Stimulated activated effector memory CD8-positive, alpha-beta T cell treated with anti-CD3 and anti-CD28 coated beads, Interleukin-12 subunit alpha, Interleukin-12 subunit beta, amount 100 ng/mL, for 72 hours (primary cell): Measurements from ENCODE around the gene RALGAPA1.

Source experiments
- ATAC-seq: fragments of 150-1000 bp; cut with Tn5 transposase; 2 replicates; pipeline ENCODE4 v1.10.0; 2021
- DNase-seq, 2 donors: peaks; one replicate each; pipeline ENCODE4 v3.0.0; 2021 to 2022; ENCODE audit warnings: low spot score in 2 of 2
- H3K27ac Mint-ChIP-seq: one replicate; pipeline ENCODE4 v1.8.0; 2022; ENCODE audit warnings: mild to moderate bottlenecking, mixed read lengths
- H3K36me3 Mint-ChIP-seq: one replicate; pipeline ENCODE4 v1.8.0; 2022; ENCODE audit warnings: mild to moderate bottlenecking, mixed read lengths
- H3K4me1 Mint-ChIP-seq: one replicate; pipeline ENCODE4 v1.8.0; 2022; ENCODE audit warnings: mixed read lengths
- H3K4me3 Mint-ChIP-seq: one replicate; pipeline ENCODE4 v1.8.0; 2022; ENCODE audit warnings: mild to moderate bottlenecking, mixed read lengths
- H3K9me3 Mint-ChIP-seq: one replicate; pipeline ENCODE4 v1.8.0; 2022; ENCODE audit warnings: mixed read lengths

The RALGAPA1 gene

DNA sequence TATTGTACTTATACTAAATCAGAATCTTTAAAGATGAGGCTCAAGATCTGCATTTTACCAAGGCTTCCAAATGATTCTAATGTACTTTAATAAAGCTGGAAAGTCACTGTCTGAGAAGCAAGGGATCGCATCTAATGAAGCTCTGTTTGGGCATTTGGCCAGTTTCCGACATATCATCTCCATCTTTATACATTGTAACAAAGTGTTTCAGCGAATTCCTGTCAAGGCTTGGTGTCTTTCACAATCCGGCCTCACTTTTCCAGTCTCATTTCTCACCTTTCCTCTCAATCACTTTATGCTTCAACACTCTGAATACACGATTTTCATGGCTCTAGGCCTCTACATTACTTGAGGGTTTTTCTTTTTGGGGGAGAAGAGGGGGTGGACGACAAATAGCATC, 302.6 kb downstream of the RALGAPA1 start:
- DNase-seq (no peak), ATAC-seq (no peak)
- no peak overlapping the region for H3K27ac Mint-ChIP-seq
- H3K9me3 Mint-ChIP-seq = no peaks in the 10 kb centered on the region
- no peaks in the 10 kb centered on the region for H3K4me1 Mint-ChIP-seq
- no peak overlapping the region for H3K4me3 Mint-ChIP-seq
- H3K36me3 Mint-ChIP-seq = no peaks in the 10 kb centered on the region

DNA sequence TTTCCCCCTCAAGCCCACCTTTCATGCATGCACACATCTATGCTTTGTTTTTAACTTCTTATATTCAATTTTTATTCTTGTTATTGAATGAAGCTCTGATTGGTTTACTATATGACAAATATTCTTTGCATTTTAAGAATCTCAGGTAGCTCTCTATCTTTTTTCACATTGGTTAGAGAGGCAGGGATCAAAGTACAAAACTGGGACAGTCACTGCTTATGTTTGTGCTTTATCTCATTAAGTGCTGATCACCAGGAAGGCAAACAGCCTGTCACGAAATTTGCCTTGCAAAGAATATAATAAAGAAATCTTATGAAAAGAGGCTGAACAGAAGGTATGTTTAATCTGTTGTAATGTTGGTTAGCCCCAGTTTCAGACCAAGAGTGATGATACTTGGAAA, 304.8 kb downstream of the RALGAPA1 start:
- ATAC-seq = no peak
- Mint-ChIP-seq H3K27ac (no peak overlapping the region), H3K9me3 (no peaks in the 10 kb centered on the region), H3K36me3 (no peaks in the 10 kb centered on the region), H3K4me3 (no peak overlapping the region), H3K4me1 (no peaks in the 10 kb centered on the region)
- DNase-seq = no peak

DNA sequence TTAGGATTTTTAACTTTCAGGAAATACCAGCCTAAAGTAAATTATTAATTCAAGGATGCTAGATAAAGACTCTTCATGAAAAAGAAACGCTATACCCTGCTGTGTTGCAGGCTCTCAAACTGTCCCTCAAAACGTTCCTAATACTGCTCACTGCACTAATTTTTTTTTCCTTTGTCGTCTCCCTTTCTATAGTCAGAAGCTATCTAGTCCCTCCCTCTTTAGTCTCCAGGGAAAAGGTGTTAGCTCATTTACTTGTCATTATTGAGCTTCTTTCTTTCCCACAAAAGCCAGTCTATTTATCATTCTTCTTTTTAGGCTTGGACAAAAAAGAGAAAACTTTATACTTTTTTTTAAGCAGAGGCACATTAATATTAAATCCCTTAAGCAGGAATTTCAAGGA, 305.4 kb downstream of the RALGAPA1 start:
- H3K4me3 Mint-ChIP-seq = no peak overlapping the region
- ATAC-seq (no peak), DNase-seq (no peak)
- no peaks in the 10 kb centered on the region for H3K9me3 Mint-ChIP-seq
- H3K27ac Mint-ChIP-seq = no peak overlapping the region
- H3K36me3 Mint-ChIP-seq = no peaks in the 10 kb centered on the region
- H3K4me1 Mint-ChIP-seq = no peaks in the 10 kb centered on the region

- Mint-ChIP-seq H3K36me3 (no peaks in the 10 kb centered on the region), H3K4me3 (no peak overlapping the region), H3K27ac (no peak overlapping the region), H3K4me1 (no peaks in the 10 kb centered on the region), H3K9me3 (no peaks in the 10 kb centered on the region)
- ATAC-seq (no peak), DNase-seq (no peak)
Observed at GRCh38 chr14:35499180-35499579, 309.9 kb downstream of the RALGAPA1 start.

DNA sequence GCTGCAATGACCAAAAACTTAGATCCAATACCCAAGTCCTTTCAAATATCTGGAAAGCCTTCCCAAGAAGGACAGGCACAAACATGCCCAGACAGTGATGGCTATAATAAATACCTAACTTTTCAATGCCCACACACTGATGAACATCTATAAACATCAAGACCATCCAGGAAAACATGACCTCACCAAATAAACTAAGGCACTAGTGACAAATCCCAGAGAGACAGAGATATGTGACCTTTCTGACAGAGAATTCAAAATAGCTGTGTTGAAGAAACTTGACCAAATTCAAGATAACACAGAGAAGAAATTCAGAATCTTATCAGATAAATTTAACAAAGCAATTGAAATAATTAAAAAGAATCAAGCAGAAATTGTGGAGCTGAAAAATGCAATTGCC, 313.8 kb downstream of the RALGAPA1 start:
- ATAC-seq (no peak), DNase-seq (no peak)
- Mint-ChIP-seq H3K36me3 (no peaks in the 10 kb centered on the region), H3K4me1 (no peaks in the 10 kb centered on the region), H3K4me3 (no peak overlapping the region), H3K27ac (no peak overlapping the region), H3K9me3 (peaks cover 4% of the 10 kb centered on the region)

- no peaks in the 10 kb centered on the region for H3K36me3 Mint-ChIP-seq
- no peak for DNase-seq
- no peaks in the 10 kb centered on the region for H3K4me1 Mint-ChIP-seq
- ATAC-seq = no peak
- H3K9me3 Mint-ChIP-seq = peaks cover 4% of the 10 kb centered on the region
- H3K27ac Mint-ChIP-seq = no peak overlapping the region
- H3K4me3 Mint-ChIP-seq = no peak overlapping the region
Observed at GRCh38 chr14:35492569-35493014, 316.5 kb downstream of the RALGAPA1 start.
